ENCODE data around the gene ZNF804B.
"Not testable (repeated sequence)": the region's sequence is repeated elsewhere in the genome, so short reads cannot be mapped to it uniquely, and the experiment has no call there.

The ZNF804B gene

DNA sequence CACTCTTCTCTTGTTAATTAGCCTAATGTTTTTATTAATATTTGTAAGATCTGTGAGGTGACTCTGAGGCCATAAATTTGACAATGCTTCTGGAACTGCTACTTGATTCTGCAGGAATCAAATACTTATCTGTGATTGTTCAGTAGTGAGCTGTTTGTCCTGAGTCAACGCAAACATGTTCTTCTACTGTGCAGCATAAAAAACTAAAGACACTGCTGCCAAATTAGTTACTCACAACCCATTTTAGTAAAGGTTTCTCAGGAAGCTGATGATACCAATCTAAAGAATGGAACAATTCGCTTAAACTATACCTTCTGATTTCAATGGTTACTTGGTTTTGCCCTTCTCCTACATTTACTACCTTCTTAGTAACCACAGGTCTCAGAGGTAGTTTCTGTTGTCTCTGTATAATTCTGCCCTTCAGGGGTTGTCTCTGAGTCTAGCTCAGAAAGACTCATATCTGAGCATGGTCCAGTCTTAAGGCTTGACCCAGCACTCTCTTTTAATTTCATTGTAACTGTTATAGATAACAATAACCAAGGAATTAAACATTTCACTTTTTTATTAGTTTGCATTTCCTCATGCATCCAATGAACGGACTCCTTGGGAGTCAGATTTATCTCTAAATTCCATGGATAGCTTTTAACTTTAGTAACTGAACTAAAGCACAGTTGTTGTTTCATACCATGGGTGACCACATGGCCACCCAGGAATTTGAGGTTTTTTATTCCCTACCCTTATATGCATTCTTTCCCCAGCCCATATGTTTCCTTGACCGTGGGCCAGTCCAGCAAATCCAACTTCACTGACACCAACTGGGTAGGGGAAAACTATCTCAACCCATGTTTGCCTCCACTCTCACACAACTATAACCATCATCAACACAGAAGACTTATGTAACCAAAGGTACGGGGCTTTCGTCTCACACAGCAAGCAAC, 345.5 kb downstream of the ZNF804B start:
- no peak for DNase-seq

GRCh38 chr7:89123871-89124270, 364.4 kb downstream of the ZNF804B start:
- DNase-seq = no peak

GRCh38 chr7:89129600-89130375, 370.3 kb downstream of the ZNF804B start:
- no peak for DNase-seq

DNA sequence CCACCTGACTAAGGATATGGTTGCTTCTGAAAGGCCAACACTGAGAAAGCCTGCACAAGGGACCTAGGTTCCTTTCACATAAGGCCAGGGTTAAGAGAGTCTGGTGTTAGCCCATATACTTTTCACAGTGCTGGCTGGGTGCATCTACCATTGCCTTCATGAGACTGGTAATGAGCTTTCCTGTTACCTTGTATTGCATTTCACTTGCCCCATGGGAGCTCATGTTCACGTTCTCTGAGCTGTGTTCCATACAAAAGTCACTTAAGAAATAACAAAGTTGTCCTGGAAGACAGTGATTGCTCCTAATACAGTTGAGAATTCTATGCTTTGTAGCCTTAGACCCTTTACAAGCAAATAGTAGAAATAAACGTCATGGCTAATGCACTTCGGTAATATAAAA, 373.9 kb downstream of the ZNF804B start:
- DNase-seq = no peak

DNA sequence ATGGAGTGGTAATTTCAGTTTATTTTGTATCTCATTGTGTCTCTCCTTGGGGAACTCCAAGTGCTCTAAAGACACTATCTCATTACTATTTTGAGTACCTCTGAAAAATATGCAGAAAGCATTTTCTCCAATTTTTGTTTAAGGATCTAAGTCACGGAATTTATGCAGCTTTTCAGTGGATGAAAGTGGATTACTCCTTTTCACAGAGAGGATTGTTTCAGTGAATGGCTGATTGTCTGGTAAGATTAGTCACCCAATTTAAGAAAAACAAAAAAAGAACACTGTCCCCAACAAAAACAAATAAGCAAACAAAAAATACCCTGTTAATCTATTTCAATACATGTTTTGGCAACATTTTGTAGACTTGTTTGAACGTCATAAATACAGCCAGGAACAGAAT, 374.3 kb downstream of the ZNF804B start:
- DNase-seq = no peak

DNA sequence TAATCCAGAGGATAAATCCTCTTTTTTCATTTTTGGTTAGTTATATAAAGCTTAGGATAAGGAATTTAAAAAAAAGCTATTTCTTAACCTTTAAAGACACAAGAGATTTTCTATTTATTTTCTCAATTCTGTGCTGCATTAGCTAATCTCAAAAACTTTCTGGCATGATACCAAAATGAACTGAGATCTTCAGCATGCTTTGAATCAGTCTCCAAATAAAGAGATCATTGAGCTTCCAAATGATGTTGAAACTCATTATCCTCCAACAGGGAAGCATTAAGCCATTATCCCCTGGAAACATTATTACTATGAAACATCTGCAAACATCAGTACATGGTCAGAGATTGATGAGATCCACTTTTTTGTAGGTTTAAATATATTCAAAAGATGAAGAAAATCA, 386.3 kb downstream of the ZNF804B start:
- no peak for DNase-seq

DNA sequence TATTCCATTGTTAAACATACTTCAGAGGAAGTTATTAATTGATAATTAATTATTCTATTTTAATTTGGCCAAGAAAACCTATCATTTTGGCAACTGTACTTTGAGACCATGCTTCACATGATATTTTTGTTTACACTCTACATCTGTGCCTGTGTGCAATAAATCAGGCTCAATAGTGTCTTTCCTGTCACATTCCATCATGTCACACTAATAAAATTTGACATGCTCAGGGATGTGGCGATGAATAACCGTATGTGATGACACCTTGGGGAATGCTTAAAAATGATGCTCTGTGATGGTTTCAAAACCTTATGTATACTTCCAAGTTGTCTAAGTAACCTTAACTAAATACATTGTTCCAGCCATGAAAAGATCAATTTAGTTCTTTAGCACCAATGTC, 400.6 kb downstream of the ZNF804B start:
- no peak for DNase-seq

GRCh38 chr7:89165421-89165820, 405.9 kb downstream of the ZNF804B start:
- DNase-seq = no peak

- no peak for DNase-seq
Measured at GRCh38 chr7:89170628-89171027, 411.1 kb downstream of the ZNF804B start.

- no peak for DNase-seq
Measured at GRCh38 chr7:89182116-89182515, 422.6 kb downstream of the ZNF804B start.

- DNase-seq = no peak
Measured at GRCh38 chr7:89183712-89184111, 424.2 kb downstream of the ZNF804B start.

GRCh38 chr7:89200758-89201157, 441.3 kb downstream of the ZNF804B start:
- no peak for DNase-seq

DNA sequence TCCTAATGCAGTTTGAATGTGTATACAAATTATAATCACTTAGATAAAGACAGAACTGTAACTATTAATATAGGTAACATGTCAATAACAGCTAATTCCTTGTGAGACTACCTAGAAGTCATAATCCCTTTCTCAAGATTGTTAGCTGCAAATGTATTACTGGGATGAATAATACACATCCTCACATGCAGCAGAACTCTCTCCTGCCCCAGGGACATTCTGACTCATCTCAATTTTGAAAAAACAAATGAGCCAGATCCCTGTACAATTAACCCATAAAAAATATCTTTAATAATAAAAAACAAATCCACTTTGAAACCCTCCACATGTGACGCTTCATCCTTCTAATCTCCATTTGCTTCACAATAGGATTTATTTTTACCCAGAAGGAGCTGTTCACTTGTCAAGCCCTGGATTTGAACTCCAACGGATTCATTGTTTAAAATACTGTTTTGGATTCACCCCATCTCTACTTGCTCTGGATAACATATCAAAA, 464.4 kb downstream of the ZNF804B start:
- DNase-seq = no peak

GRCh38 chr7:89228688-89229171, 469.2 kb downstream of the ZNF804B start:
- DNase-seq = not testable (repeated sequence)

- no peak for DNase-seq
Measured at GRCh38 chr7:89238156-89238555, 478.7 kb downstream of the ZNF804B start.

GRCh38 chr7:89246196-89246595, 486.7 kb downstream of the ZNF804B start:
- no peak for DNase-seq

DNA sequence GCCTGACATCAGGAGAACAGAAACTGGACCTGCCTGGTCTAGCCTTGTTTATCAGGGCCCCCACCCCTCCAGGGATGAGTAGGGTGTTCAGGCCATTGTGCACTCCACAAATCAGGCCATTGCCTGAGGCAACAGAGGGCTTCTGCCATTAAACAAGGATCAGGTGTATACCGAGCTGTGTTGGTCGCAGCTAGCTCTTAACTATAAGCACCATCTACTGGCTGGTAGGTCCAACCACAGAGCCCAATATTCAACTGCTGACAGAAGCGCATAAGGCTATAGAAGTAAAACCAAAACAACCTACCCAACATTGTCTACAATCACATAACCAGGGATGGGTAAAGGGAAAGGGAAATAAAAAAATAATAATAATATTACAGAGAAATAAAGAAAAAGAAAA, 487.7 kb downstream of the ZNF804B start:
- DNase-seq = no peak

- DNase-seq = no peak
Measured at GRCh38 chr7:89259085-89259484, 499.6 kb downstream of the ZNF804B start.

DNA sequence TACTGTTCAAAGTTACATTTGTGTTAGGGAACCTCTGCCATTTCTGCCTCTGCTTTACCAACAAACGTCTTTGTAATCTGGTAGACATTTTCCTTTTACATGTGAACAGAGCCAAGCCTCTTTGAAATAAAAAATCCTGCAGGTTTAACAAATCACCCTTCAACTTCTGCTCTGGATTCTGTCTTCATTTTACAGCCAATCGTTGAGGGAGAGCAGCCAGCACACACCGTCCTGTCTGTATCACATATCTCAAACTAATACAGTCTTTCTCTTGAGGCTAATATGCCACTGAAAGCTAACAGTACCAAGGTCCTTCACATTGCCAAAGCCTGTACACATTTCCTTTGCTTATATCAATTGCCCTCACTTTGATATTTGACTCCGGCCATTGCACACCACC, 504.6 kb downstream of the ZNF804B start:
- no peak for DNase-seq

DNA sequence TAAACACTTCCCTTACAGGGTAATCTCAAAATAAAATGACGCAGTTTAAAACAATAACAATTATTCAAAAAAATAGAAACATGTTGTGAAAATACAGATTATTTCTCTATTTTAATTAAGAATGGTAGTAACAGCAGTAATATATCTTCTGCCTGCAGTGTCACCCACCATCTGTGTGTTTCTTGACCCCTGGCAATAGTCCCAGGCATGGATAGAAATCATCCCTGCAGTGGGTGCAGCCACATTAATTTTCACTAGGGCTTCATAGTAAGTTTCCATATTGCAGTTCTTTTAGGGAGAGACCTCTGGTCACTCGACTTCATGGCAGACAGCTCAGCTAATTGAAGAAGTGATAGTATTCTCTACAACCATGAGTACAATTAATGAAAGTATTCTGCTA, 506.1 kb downstream of the ZNF804B start:
- DNase-seq = no peak

- DNase-seq = no peak
Measured at GRCh38 chr7:89283302-89283701, 523.8 kb downstream of the ZNF804B start.

GRCh38 chr7:89308535-89308934, 549.0 kb downstream of the ZNF804B start:
- DNase-seq = no peak

GRCh38 chr7:89311886-89312285, 552.4 kb downstream of the ZNF804B start:
- no peak for DNase-seq

- no peak for DNase-seq
Measured at GRCh38 chr7:89312551-89312950, 553.1 kb downstream of the ZNF804B start.
